HCT116 (cell line): ENCODE measurements around the gene SPTLC3. TPM values are rescaled to one million over a fixed set of nuclear protein-coding genes. Genes with fewer than 3 reads are reported as not detected.

Experiments used
- ATAC-seq: fragments of 200-7000 bp; cut with Tn5 transposase; 2 replicates; pipeline ENCODE4 v1.9.1; 2020; ENCODE audit warnings: mild to moderate bottlenecking, moderate library complexity
- BruUV-seq: library from RNA; stranded (reverse); fragments of 400-500 nt; replicated peaks from 2 replicates; lab custom pipeline; 2021; lab: Mats Ljungman, UMichigan
- CTCF ChIA-PET: fragments of 300-600 bp; sonication (Branson Sonifier 250); formaldehyde crosslinking; loops from one replicate; lab custom pipeline; 2021; ENCODE audit warnings: antibody characterized with exemption; lab: Charles Lee
- POLR2A ChIA-PET: fragments of 300-600, 350-600 bp; sonication (Branson Sonifier 250); formaldehyde crosslinking; loops from one replicate; lab custom pipeline; 2021; ENCODE audit warnings: antibody characterized with exemption; lab: Charles Lee
- RAD21 ChIA-PET, 2 experiments: fragments of 300-600 bp; sonication (Branson Sonifier 250); formaldehyde crosslinking; loops; one replicate each; lab custom pipeline; 2023; ENCODE audit warnings: low total read pairs in 2 of 2; ENCODE audit not compliant: uncharacterized antibody in 2 of 2, unreplicated experiment in 2 of 2, low non-redundant PET in 1 of 2; lab: Charles Lee
- DNase-seq: peaks from one replicate; pipeline ENCODE4 v3.0.0-alpha.2; 2010; ENCODE audit warnings: low read depth, low spot score
- H2AFZ ChIP-seq: fragments of 200-600 bp; shearing (Covaris generic), sonication (generic); 2 replicates; pipeline ENCODE4 v1.6.1; 2017; ENCODE audit warnings: low read depth, mixed run types, mixed read lengths, antibody characterized with exemption, low read length; ENCODE audit not compliant: poor library complexity, severe bottlenecking
- H3K27ac ChIP-seq: 2 replicates; pipeline ENCODE4 v1.5.1; 2012; ENCODE audit warnings: low read depth, low read length
- H3K27me3 ChIP-seq: fragments of 200-600 bp; sonication (generic); 2 replicates; pipeline ENCODE4 v1.6.1; 2016; ENCODE audit warnings: mixed run types, low read length, mixed read lengths; ENCODE audit not compliant: insufficient read depth
- H3K36me3 ChIP-seq, 2 experiments: fragments of 200-500 bp in 1 of 2; fragments of 200-600 bp in 1 of 2; sonication (Bioruptor generic) in 1 of 2; sonication (generic) in 1 of 2; 2 replicates each; pipeline versions ENCODE4 v1.5.1 to v1.6.1; 2014 to 2016; ENCODE audit warnings: low read length in 2 of 2, inconsistent platforms in 1 of 2, mixed read lengths in 1 of 2, mixed run types in 1 of 2; ENCODE audit not compliant: insufficient read depth in 2 of 2, control insufficient read depth in 1 of 2
- H3K4me1 ChIP-seq, 2 experiments: fragments of 200-600 bp in 1 of 2; sonication (generic) in 1 of 2; 2 replicates each; pipeline versions ENCODE4 v1.5.1 to v1.6.1; 2012 to 2017; ENCODE audit warnings: low read length in 2 of 2, inconsistent platforms in 1 of 2, mild to moderate bottlenecking in 1 of 2, mixed read lengths in 1 of 2, mixed run types in 1 of 2, moderate library complexity in 1 of 2; ENCODE audit not compliant: insufficient read depth in 2 of 2, control insufficient read depth in 1 of 2
- H3K4me2 ChIP-seq: fragments of 200-600 bp; sonication (generic); 2 replicates; pipeline ENCODE4 v1.6.1; 2017; ENCODE audit warnings: mixed run types, low read length, mixed read lengths
- H3K4me3 ChIP-seq, 2 experiments: fragments of 200-600 bp in 1 of 2; sonication (generic) in 1 of 2; replicated peaks in 1 of 2; 2 replicates each; pipeline ENCODE4 v1.5.1; 2011 to 2016; ENCODE audit warnings: low read length in 2 of 2, control low read depth in 1 of 2, low read depth in 1 of 2, mild to moderate bottlenecking in 1 of 2, mixed read lengths in 1 of 2, mixed run types in 1 of 2
- H3K79me2 ChIP-seq: fragments of 200-600 bp; sonication (generic); 2 replicates; pipeline ENCODE4 v1.6.1; 2017; ENCODE audit warnings: mild to moderate bottlenecking, mixed run types, low read length, moderate library complexity, mixed read lengths; ENCODE audit not compliant: insufficient read depth
- H3K9ac ChIP-seq: fragments of 200-600 bp; sonication (generic); 2 replicates; pipeline ENCODE4 v1.6.1; 2016; ENCODE audit warnings: low read length, mixed read lengths
- H3K9me2 ChIP-seq: fragments of 200-600 bp; sonication (generic), shearing (Covaris generic); 2 replicates; pipeline ENCODE4 v1.6.1; 2017; ENCODE audit warnings: mixed run types, mild to moderate bottlenecking, moderate library complexity; ENCODE audit not compliant: insufficient read depth
- H3K9me3 ChIP-seq, 2 experiments: fragments of 200-500 bp in 1 of 2; fragments of 200-600 bp in 1 of 2; sonication (Bioruptor generic) in 1 of 2; sonication (generic) in 1 of 2; 2 replicates each; pipeline ENCODE4 v1.6.1; 2014 to 2017; ENCODE audit warnings: low read length in 2 of 2, mixed read lengths in 2 of 2, inconsistent platforms in 1 of 2, low read depth in 1 of 2, mild to moderate bottlenecking in 1 of 2, mixed run types in 1 of 2, moderate library complexity in 1 of 2; ENCODE audit not compliant: control insufficient read depth in 1 of 2, insufficient read depth in 1 of 2
- H4K20me1 ChIP-seq: fragments of 200-600 bp; sonication (generic), shearing (Covaris generic); 2 replicates; pipeline ENCODE4 v1.6.1; 2017; ENCODE audit warnings: mixed run types, mild to moderate bottlenecking, moderate library complexity; ENCODE audit not compliant: insufficient read depth
- CBX3 ChIP-seq: IDR thresholded peaks from 2 replicates; pipeline ENCODE4 v1.6.1; 2012; ENCODE audit warnings: low read depth
- EZH2 ChIP-seq: fragments of 200-600 bp; sonication (generic); IDR thresholded peaks from 2 replicates; pipeline ENCODE4 v1.6.1; 2017; ENCODE audit warnings: antibody characterized with exemption, mixed run types
- FOSL1 ChIP-seq: IDR thresholded peaks from 2 replicates; pipeline ENCODE4 v1.6.1; 2012; ENCODE audit warnings: low read depth
- JUND ChIP-seq: IDR thresholded peaks from 2 replicates; pipeline ENCODE4 v1.6.1; 2012
- MAX ChIP-seq: IDR thresholded peaks from 2 replicates; pipeline ENCODE4 v1.6.1; 2012
- POLR2A ChIP-seq: IDR thresholded peaks from 2 replicates; pipeline ENCODE4 v1.7.0; 2011; ENCODE audit warnings: borderline replicate concordance; ENCODE audit not compliant: insufficient read depth, insufficient read length; ENCODE audit errors: extremely low read depth
- REST ChIP-seq: IDR thresholded peaks from 2 replicates; pipeline ENCODE4 v1.6.1; 2012; ENCODE audit warnings: low read depth
- SRF ChIP-seq: IDR thresholded peaks from 2 replicates; pipeline ENCODE4 v1.6.1; 2012; ENCODE audit warnings: low read depth
- ZBTB33 ChIP-seq: IDR thresholded peaks from 2 replicates; pipeline ENCODE4 v1.6.1; 2011; ENCODE audit warnings: mild to moderate bottlenecking, low read length, moderate library complexity; ENCODE audit not compliant: insufficient replicate concordance; ENCODE audit errors: extremely low read depth
- intact Hi-C: fragments of 100-400 bp; cut with micrococcal nuclease; formaldehyde crosslinking; loops from 2 replicates; pipeline ENCODE4 v1.10.0; 2022
- total RNA-seq: library from RNA; stranded (reverse); gene quantifications from one replicate; pipeline ENCODE4 v1.2.1, GENCODE V29; 2021; ENCODE audit not compliant: unreplicated experiment

Gene SPTLC3
- total RNA-seq, 1 experiment from 2014 or later: not detected

GRCh38 chr20:13105039-13105438, 96.3 kb downstream of the SPTLC3 start:
- peaks cover 16% of the 10 kb centered on the region for H3K27me3 ChIP-seq
- CTCF ChIA-PET: no interaction called here
- POLR2A ChIA-PET: no interaction called here
- RAD21 ChIA-PET: no interaction called here
- DNase-seq (no peak), ATAC-seq (no peak)
- no peaks in the 10 kb centered on the region for H3K4me1 ChIP-seq
- H3K36me3 ChIP-seq: no peaks in the 10 kb centered on the region
- H3K9me2 ChIP-seq: no peaks in the 10 kb centered on the region
- TF ChIP-seq JUND (no peak), SRF (no peak), MAX (no peak), POLR2A (no peak), ZBTB33 (no peak), FOSL1 (no peak), CBX3 (no peak), REST (no peak), EZH2 (no peak)
- BruUV-seq: no TSS peak
- H3K4me3 ChIP-seq: no peak overlapping the region
- no peaks in the 10 kb centered on the region for H4K20me1 ChIP-seq
- no peak overlapping the region for H3K9ac ChIP-seq
- H2AFZ ChIP-seq: no peak overlapping the region
- H3K9me3 ChIP-seq: no peaks in the 10 kb centered on the region
- intact Hi-C loops: no loop called here
- no peak overlapping the region for H3K27ac ChIP-seq
- no peaks in the 10 kb centered on the region for H3K79me2 ChIP-seq
- H3K4me2 ChIP-seq: no peak overlapping the region
